NT2/D1 (cell line): Measurements from ENCODE around the gene AOPEP.

Experiments
- SUZ12 ChIP-seq: IDR thresholded peaks from 2 replicates; pipeline ENCODE4 v1.6.1; 2011; ENCODE audit not compliant: insufficient read length, insufficient read depth; ENCODE audit errors: extremely low read depth
- YY1 ChIP-seq: IDR thresholded peaks from 2 replicates; pipeline ENCODE4 v1.6.1; 2011; ENCODE audit not compliant: insufficient read length, insufficient read depth
- ZNF274 ChIP-seq: IDR thresholded peaks from 2 replicates; pipeline ENCODE4 v1.6.1; 2011; ENCODE audit warnings: mild to moderate bottlenecking, low read depth, low read length

DNA sequence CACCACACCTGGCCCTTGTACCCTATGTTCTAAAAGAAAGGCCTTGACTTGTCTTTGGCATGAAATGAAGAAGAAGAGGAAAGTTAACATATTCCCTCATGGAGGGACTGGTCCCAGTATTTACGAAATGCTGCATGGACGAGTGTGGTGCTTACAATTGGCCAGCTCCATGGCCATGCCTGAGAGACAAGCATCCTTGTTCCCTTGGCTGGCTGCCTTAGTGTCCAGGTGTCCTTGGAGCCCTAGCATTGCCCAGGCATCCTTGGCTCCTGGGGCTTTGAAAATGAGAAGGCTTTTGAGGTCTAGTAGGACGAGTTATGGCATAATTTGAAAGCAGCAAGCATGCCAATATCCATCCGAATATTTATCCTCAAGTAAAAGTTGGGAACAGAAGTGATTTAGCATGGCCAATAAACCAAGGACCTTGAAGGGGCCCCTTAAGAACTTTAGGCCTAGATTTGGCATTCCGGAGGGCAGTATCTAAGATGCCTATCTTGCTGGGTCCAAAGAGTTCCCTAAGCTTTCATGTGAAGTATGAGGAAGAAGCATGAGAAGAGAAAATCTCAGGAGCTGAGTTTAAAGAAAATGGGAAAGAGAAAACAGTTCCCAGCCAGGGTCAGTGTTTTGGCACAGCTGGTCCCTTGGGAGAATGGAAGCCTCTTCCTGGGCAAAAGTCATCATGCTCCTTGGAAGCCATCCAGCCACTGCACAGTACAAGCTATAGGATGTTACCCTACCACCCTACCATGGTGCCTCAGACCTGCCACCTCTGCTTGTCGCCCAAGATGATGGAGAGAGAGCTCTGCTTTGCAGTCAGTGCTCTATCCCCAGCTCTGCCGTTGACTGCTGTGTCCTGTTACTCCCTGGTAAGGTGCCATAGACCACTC lies 91.0 kb downstream of the AOPEP start:
- TF ChIP-seq YY1, result no peak
- no peak for TF ChIP-seq ZNF274
- no peak for TF ChIP-seq SUZ12
